BLaER1 treated with 17β-estradiol and CSF1 and Interleukin-3, amounts not matched to agents 10 nM and 100 nM (cell line): Measurements from ENCODE around the gene RPS6KC1.
A peak's percentile ranks its signal among the peaks of the same experiment; 100 is the strongest.
"Not testable (repeated sequence)": the region's sequence is repeated elsewhere in the genome, so short reads cannot be mapped to it uniquely, and the experiment has no call there.

Experiments used
- H3K27ac ChIP-seq, 11 experiments: shearing (Covaris generic); formaldehyde crosslinking; 2 replicates each; pipeline ENCODE4 v1.8.1; 2022
- H3K27me3 ChIP-seq, 11 experiments: shearing (Covaris generic); formaldehyde crosslinking; 2 replicates each; pipeline ENCODE4 v1.8.1; 2022
- H3K36me3 ChIP-seq, 11 experiments: shearing (Covaris generic); formaldehyde crosslinking; 2 replicates each; pipeline ENCODE4 v1.8.1; 2022
- H3K4me1 ChIP-seq, 10 experiments: shearing (Covaris generic); formaldehyde crosslinking; 2 replicates each; pipeline ENCODE4 v1.8.1; 2022
- H3K4me2 ChIP-seq, 11 experiments: shearing (Covaris generic); formaldehyde crosslinking; 2 replicates each; pipeline ENCODE4 v1.8.1; 2022
- H3K4me3 ChIP-seq, 10 experiments: shearing (Covaris generic); formaldehyde crosslinking; 2 replicates each; pipeline ENCODE4 v1.8.1; 2022
- H3K9ac ChIP-seq, 11 experiments: shearing (Covaris generic); formaldehyde crosslinking; 2 replicates each; pipeline ENCODE4 v1.8.1; 2022
- H3K9me3 ChIP-seq, 11 experiments: shearing (Covaris generic); formaldehyde crosslinking; replicated peaks in 1 of 11; 2 replicates each; pipeline ENCODE4 v1.8.1; 2022
- H4K20me1 ChIP-seq, 11 experiments: shearing (Covaris generic); formaldehyde crosslinking; 2 replicates each; pipeline ENCODE4 v1.8.1; 2022
- Cebpa-rat ChIP-seq, 11 experiments: shearing (Covaris generic); IDR thresholded peaks; 2 replicates each; pipeline ENCODE4 v1.8.1; 2022

Gene RPS6KC1

DNA sequence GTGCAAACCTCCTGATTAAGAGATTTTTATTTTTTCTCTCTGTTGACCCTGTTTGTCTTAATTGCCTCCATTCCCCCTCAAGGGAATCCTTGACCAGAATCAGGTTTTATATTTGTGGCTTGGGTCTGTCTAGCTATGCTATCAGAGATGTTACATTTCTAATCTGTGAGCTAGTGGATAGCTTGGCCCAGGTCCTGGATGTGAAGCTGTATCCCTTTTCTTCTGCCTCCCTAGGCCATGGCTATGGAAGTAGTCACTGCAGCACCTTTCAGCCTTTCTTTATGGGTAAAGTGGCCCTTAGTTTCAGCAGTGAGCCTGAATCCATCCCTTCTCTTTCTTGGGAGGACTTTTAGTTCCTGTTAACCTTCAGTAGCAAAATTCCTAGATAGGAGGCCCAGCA, 18.4 kb upstream of the RPS6KC1 start:
- Histone ChIP-seq H3K27ac (no peak overlapping the region), H3K9me3 (peaks cover 0 to 8% (median 0%) of the 10 kb centered on the region in 11 experiments; a peak in 4 of 22 replicates), H3K27me3 (no peaks in the 10 kb centered on the region), H3K9ac (no peak overlapping the region), H3K4me3 (no peak overlapping the region), H3K36me3 (no peaks in the 10 kb centered on the region), H3K4me1 (no peaks in the 10 kb centered on the region), H4K20me1 (no peaks in the 10 kb centered on the region), H3K4me2 (no peak overlapping the region)
- no peak for TF ChIP-seq Cebpa-rat (IDR thresholded peaks at IDR 0.05)

DNA sequence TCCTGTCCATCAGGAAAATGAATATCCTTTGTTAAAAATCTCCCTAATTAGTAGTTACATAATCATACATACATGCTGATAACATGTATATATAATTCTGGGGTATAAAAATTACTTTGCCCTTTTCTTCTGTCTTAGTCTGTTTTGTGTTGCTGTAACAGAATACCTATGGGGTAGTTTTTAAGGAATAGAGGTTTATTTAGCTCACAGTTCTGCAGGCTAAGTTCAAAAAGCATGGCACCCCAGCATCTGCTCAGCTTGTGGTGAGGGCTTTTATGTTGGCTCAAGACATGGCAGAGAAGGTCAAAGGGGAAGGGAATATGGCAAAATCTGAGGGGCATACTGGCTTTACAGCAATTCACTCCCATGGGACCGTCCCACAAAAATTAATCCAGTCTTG, 16.3 kb upstream of the RPS6KC1 start:
- no peak for TF ChIP-seq Cebpa-rat (IDR thresholded peaks at IDR 0.05)
- H3K9me3 ChIP-seq = peaks cover 0 to 8% (median 0%) of the 10 kb centered on the region in 11 experiments; a peak in 5 of 22 replicates
- no peaks in the 10 kb centered on the region for H3K4me1 ChIP-seq
- H3K9ac ChIP-seq = no peak overlapping the region
- no peak overlapping the region for H3K27ac ChIP-seq
- H3K36me3 ChIP-seq = no peaks in the 10 kb centered on the region
- no peak overlapping the region for H3K4me2 ChIP-seq
- H4K20me1 ChIP-seq = no peaks in the 10 kb centered on the region
- H3K27me3 ChIP-seq = no peaks in the 10 kb centered on the region
- H3K4me3 ChIP-seq = no peak overlapping the region

DNA sequence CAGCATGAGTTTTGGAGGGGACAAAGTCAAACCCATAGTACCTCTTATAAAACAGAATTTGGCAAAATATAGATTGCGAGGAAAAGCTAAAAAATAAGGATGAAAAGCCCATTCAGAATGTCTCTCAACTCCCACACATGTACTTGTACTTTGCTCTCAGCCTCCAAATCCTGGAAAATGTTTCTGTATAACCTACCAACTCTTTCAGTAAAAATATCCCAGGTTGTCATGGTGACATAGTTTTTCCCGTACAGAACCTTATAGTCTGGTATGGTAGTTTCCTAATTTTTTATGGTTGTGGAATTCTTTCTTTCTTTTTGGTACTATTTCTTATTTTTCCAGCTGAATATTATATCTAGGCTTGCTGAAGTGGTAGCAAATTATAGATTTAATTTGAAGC, 15.5 kb upstream of the RPS6KC1 start:
- Histone ChIP-seq H4K20me1 (no peaks in the 10 kb centered on the region), H3K4me1 (no peaks in the 10 kb centered on the region), H3K4me2 (no peak overlapping the region), H3K4me3 (no peak overlapping the region), H3K36me3 (no peaks in the 10 kb centered on the region), H3K9me3 (peaks cover 0 to 8% (median 0%) of the 10 kb centered on the region in 11 experiments; a peak in 5 of 22 replicates), H3K9ac (no peak overlapping the region), H3K27ac (no peak overlapping the region), H3K27me3 (no peaks in the 10 kb centered on the region)
- no peak for TF ChIP-seq Cebpa-rat (IDR thresholded peaks at IDR 0.05)

DNA sequence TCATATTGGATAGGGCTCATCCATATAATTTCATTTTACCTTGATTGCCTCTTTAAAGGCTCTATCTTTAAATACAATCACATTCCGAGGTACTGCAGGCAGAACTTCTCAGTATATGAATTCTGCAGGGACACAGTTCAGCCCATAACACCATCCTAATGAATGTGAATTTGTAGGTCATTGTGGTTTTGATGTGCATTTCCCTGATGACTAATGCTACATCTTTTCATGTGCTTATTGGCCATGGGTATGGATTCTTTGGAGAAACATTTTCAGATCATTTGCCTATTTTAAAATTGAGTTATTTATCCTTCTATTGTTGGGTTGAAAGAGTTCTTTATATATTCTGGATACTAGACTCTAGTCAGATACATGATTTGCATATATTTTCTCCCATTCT, 9.6 kb upstream of the RPS6KC1 start:
- H3K4me2 ChIP-seq = peak overlapping the region in 8 of 11 experiments; percentile 19 to 59 (median 38); a peak in 14 of 22 replicates
- no peaks in the 10 kb centered on the region for H3K36me3 ChIP-seq
- no peak overlapping the region for H3K9ac ChIP-seq
- no peak overlapping the region for H3K4me3 ChIP-seq
- no peak for TF ChIP-seq Cebpa-rat (IDR thresholded peaks at IDR 0.05)
- H3K9me3 ChIP-seq = peaks cover 0 to 8% (median 0%) of the 10 kb centered on the region in 11 experiments; a peak in 1 of 22 replicates
- H4K20me1 ChIP-seq = no peaks in the 10 kb centered on the region
- H3K27ac ChIP-seq = peak overlapping the region in 1 of 11 experiments; percentile 39; a peak in 1 of 22 replicates
- peaks cover 6 to 18% (median 10%) of the 10 kb centered on the region in 10 experiments; a peak in 16 of 20 replicates for H3K4me1 ChIP-seq
- H3K27me3 ChIP-seq = no peaks in the 10 kb centered on the region

DNA sequence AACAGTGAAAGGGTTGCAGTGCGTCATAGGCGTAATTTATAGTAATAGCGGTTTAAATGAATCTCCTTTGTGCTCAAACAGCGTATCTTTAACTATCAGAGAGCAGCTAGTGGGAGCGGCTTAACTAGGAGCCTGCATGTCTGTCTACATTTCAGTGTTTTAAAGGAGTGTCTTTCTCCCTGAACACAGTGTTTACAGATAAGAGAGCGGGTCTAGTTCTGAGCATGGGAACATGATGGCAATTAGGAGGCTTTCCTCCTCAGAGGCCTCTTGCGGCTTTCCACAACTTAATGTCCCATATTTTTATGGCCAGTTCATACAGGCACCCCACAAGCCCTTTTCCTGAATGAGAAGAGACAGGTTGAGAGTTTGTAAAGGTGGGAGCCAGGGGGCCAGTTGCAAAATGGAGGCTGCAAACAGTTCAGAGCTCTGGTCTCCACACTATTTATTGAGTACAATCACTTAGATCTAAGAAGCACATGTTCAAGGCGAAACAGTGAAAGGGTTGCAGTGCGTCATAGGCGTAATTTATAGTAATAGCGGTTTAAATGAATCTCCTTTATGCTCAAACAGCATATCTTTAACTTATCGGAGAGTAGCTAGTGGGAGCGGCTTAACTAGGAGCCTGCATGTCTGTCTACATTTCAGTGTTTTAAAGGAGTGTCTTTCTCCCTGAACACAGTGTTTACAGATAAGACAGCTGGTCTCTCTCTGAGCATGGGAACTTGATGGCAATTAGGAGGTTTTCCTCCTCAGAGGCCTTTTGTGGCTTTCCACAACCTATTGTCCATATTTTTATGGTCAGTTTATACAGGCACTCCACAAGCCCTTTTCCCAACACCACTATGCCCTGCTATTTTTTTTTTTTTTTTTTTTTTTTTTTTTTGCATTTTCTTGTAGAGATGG, 5.5 kb upstream of the RPS6KC1 start:
- peaks cover 0 to 19% (median 12%) of the 10 kb centered on the region in 11 experiments; a peak in 18 of 22 replicates for H3K9me3 ChIP-seq
- H3K9ac ChIP-seq, H4K20me1 ChIP-seq, H3K4me3 ChIP-seq, H3K27me3 ChIP-seq, H3K27ac ChIP-seq, H3K4me2 ChIP-seq, H3K36me3 ChIP-seq: not testable (repeated sequence)
- H3K4me1 ChIP-seq = peaks cover 6 to 37% (median 11%) of the 10 kb centered on the region in 10 experiments; a peak in 16 of 20 replicates

DNA sequence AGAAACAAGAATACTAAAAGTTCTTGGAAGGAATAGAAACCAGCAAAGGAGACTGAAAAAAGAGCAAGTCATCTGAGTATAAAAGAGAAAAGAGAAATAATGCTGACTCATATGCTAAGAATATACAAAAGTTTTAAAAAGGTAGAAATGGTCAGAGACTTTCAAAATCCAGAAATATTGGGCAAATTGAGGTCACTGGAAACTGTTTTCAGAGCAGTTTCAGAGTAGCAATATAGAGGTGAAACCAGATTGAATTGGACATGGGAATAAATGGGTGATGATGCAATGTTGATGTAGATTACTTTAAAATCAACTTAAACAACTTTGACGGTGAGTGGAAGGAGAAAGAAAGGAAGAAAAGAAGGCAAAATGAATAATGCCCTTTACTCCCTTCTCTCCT, 1.8 kb upstream of the RPS6KC1 start:
- Histone ChIP-seq H3K4me2 (peak overlapping the region in 4 of 11 experiments; percentile 4 to 58 (median 32); a peak in 5 of 22 replicates), H3K4me3 (no peak overlapping the region), H4K20me1 (peaks cover 0 to 22% (median under 1%) of the 10 kb centered on the region in 11 experiments; a peak in 7 of 22 replicates), H3K27ac (peak overlapping the region in 1 of 11 experiments; percentile 40; a peak in 2 of 22 replicates), H3K9ac (no peak overlapping the region), H3K36me3 (peaks cover 0 to 6% (median 0%) of the 10 kb centered on the region in 11 experiments; a peak in 2 of 22 replicates), H3K9me3 (peaks cover 0 to 23% (median 17%) of the 10 kb centered on the region in 11 experiments; a peak in 18 of 22 replicates), H3K27me3 (no peaks in the 10 kb centered on the region), H3K4me1 (peaks cover 6 to 42% (median 17%) of the 10 kb centered on the region in 10 experiments; a peak in 19 of 20 replicates)
- peak in 2 of 11 experiments; percentile 23 to 47; a peak in 1 of 22 replicates for TF ChIP-seq Cebpa-rat (IDR thresholded peaks at IDR 0.05)

DNA sequence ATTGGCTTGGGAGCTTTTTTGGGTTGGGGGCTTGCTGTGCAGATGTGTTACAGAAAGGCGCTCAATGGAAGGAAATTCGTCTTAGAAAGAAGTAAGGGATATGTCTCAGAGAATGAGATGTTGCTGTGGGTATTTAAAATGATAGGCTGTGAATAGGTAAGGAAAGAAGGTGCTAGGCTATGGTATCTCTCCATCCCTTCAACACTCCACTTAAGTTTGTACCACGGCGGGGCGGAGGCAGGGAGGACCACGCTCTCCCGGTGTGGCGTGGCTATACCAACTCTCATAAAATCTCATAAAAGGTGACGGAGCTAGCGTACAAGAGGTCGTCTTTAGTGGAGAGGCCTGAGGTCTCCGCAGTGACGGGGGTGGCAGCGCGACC, 305 bp upstream of the RPS6KC1 start:
- H3K4me2 ChIP-seq = peak overlapping the region; percentile 71 to 88 (median 83)

DNA sequence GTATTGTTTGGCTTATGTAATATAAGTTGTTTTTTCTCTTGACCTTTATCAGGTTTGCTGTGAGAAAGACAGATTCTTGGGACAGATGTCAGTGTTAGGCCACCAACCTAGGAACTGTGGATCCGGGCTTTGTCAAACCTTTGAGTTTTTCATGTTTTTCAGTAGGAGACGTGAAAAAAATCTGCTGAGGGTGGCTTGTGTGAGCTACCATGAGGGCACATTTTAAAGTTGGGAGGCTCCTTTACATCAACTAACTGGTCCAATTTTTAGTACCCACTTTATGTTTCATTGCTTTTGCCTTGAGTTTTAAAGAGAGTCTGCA, 801 bp downstream of the RPS6KC1 start:
- Histone ChIP-seq H3K4me1 (peaks cover 6 to 56% (median 17%) of the 10 kb centered on the region in 10 experiments; a peak in 19 of 20 replicates), H4K20me1 (peaks cover 0 to 48% (median 14%) of the 10 kb centered on the region in 11 experiments; a peak in 8 of 22 replicates), H3K9me3 (peaks cover 0 to 23% (median 17%) of the 10 kb centered on the region in 11 experiments; a peak in 18 of 22 replicates), H3K27me3 (no peaks in the 10 kb centered on the region), H3K9ac (peak overlapping the region; percentile 73 to 89 (median 79); a peak in 20 of 22 replicates), H3K36me3 (peaks cover 0 to 7% (median 0%) of the 10 kb centered on the region in 11 experiments; a peak in 2 of 22 replicates), H3K4me2 (peak overlapping the region; percentile 71 to 88 (median 83)), H3K4me3 (peak overlapping the region; percentile 76 to 94 (median 85)), H3K27ac (peak overlapping the region in 8 of 11 experiments; percentile 65 to 91 (median 78); a peak in 15 of 22 replicates)
- TF ChIP-seq Cebpa-rat (IDR thresholded peaks at IDR 0.05) = no peak

More for the DNA sequence above, 305 bp upstream of the RPS6KC1 start:
- peaks cover 6 to 52% (median 17%) of the 10 kb centered on the region in 10 experiments; a peak in 19 of 20 replicates for H3K4me1 ChIP-seq
- H3K27ac ChIP-seq = peak overlapping the region; percentile 49 to 91 (median 73); a peak in 21 of 22 replicates
- H4K20me1 ChIP-seq = peaks cover 0 to 37% (median 5%) of the 10 kb centered on the region in 11 experiments; a peak in 8 of 22 replicates
- peak overlapping the region; percentile 76 to 94 (median 85) for H3K4me3 ChIP-seq
- peaks cover 0 to 7% (median 0%) of the 10 kb centered on the region in 11 experiments; a peak in 2 of 22 replicates for H3K36me3 ChIP-seq
- H3K9me3 ChIP-seq = peaks cover 0 to 23% (median 17%) of the 10 kb centered on the region in 11 experiments; a peak in 18 of 22 replicates
- TF ChIP-seq Cebpa-rat (IDR thresholded peaks at IDR 0.05) = no peak
- H3K27me3 ChIP-seq = no peaks in the 10 kb centered on the region
- H3K9ac ChIP-seq = peak overlapping the region; percentile 73 to 89 (median 79); a peak in 20 of 22 replicates

DNA sequence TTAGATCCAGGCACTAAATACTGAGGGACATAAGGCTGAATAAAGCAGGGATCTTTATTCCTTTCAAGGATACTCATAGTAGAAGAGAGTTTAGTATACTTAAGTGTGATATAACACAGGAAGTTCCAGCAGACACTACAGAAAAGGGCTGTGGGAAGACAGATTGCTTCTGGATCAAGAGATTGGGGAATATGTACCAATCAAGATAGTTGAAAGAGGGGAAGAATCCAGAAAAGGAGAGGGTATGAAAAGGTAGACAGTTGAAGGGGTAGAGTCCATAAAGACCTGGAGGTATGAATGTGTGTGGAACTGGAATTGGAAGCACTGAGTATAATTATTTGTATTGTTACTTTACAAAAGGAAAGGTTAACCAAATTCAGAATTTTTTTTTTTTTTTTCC, 2.4 kb downstream of the RPS6KC1 start:
- H4K20me1 ChIP-seq = peaks cover 0 to 64% (median 16%) of the 10 kb centered on the region in 11 experiments; a peak in 8 of 22 replicates
- peaks cover 0 to 25% (median 19%) of the 10 kb centered on the region in 11 experiments; a peak in 18 of 22 replicates for H3K9me3 ChIP-seq
- no peak overlapping the region for H3K4me3 ChIP-seq
- TF ChIP-seq Cebpa-rat (IDR thresholded peaks at IDR 0.05) = no peak
- H3K36me3 ChIP-seq = peaks cover 0 to 7% (median 0%) of the 10 kb centered on the region in 11 experiments; a peak in 2 of 22 replicates
- H3K27me3 ChIP-seq = no peaks in the 10 kb centered on the region
- H3K27ac ChIP-seq = no peak overlapping the region
- H3K9ac ChIP-seq = no peak overlapping the region
- peaks cover 6 to 56% (median 17%) of the 10 kb centered on the region in 10 experiments; a peak in 19 of 20 replicates for H3K4me1 ChIP-seq
- peak overlapping the region in 5 of 11 experiments; percentile 72 to 88 (median 86); a peak in 7 of 22 replicates for H3K4me2 ChIP-seq
